ENCODE results near the gene TRIOBP.
"Not testable (repeated sequence)": the region's sequence is repeated elsewhere in the genome, so short reads cannot be mapped to it uniquely, and the experiment has no call there.

The TRIOBP gene

GRCh38 chr22:37686002-37686982 is 10.6 kb upstream of the TRIOBP start, which contains the start of gene NOL12:
Gene NOL12, plus strand, starts transcription at chr22:37686343. Its CDS starts 50 bp downstream, at chr22:37686393.
- TF ChIP-seq CTCF (IDR thresholded peaks at IDR 0.05; ENCODE audit: borderline replicate concordance, insufficient read depth, low read depth, low read length): no peak
- peak within 1 kb of the TSS; percentile 83 for H3K4me3 ChIP-seq (ENCODE audit: low read depth, low read length)

- TF ChIP-seq CTCF (IDR thresholded peaks at IDR 0.05; ENCODE audit: borderline replicate concordance, insufficient read depth, low read depth, low read length): no peak
- no peak overlapping the region for H3K4me3 ChIP-seq (ENCODE audit: low read depth, low read length)
These were observed 6.4 kb upstream of the TRIOBP start for GRCh38 chr22:37690407-37690806.

- no peak for TF ChIP-seq CTCF (IDR thresholded peaks at IDR 0.05; ENCODE audit: borderline replicate concordance, insufficient read depth, low read depth, low read length)
- no peak overlapping the region for H3K4me3 ChIP-seq (ENCODE audit: low read depth, low read length)
These were observed 5.8 kb upstream of the TRIOBP start for GRCh38 chr22:37690901-37691504.

- TF ChIP-seq CTCF (IDR thresholded peaks at IDR 0.05; ENCODE audit: borderline replicate concordance, insufficient read depth, low read depth, low read length): no peak
- no peak overlapping the region for H3K4me3 ChIP-seq (ENCODE audit: low read depth, low read length)
These were observed 4.1 kb upstream of the TRIOBP start for GRCh38 chr22:37692627-37693285.

GRCh38 chr22:37694131-37694530 is 2.7 kb upstream of the TRIOBP start:
- H3K4me3 ChIP-seq (ENCODE audit: low read depth, low read length): not testable (repeated sequence)

GRCh38 chr22:37696260-37696656 is 590 bp upstream of the TRIOBP start:
- H3K4me3 ChIP-seq (ENCODE audit: low read depth, low read length): not testable (repeated sequence)

- no peak for TF ChIP-seq CTCF (IDR thresholded peaks at IDR 0.05; ENCODE audit: borderline replicate concordance, insufficient read depth, low read depth, low read length)
- H3K4me3 ChIP-seq (ENCODE audit: low read depth, low read length): no peak overlapping the region
These were observed 639 bp downstream of the TRIOBP start for GRCh38 chr22:37697538-37697835.

Measured in GM12875 (cell line).